Measurements from ENCODE around the gene PTPN14. TPM values are rescaled to one million over a fixed set of nuclear protein-coding genes. Genes with fewer than 3 reads are reported as not detected.

The PTPN14 gene
- total RNA-seq, 4 donors from 2014 or later, result 59.4 to 118 (median 66.1) TPM

GRCh38 chr1:214473387-214473786 lies 78.0 kb downstream of the PTPN14 start:
- WGBS, 2 donors, result 87 to 88% methylated on average over 1 of the region's 1 CpG
- TF ChIP-seq POLR2A (IDR thresholded peaks at IDR 0.05) (no peak), CTCF (IDR thresholded peaks at IDR 0.05) (no peak)
- DNase-seq (ENCODE audit: low spot score in 2 of 2), result no peak
- H3K4me3 ChIP-seq (ENCODE audit: low read depth, poor library complexity, severe bottlenecking), result no peak overlapping the region
- intact Hi-C loops (cut with DNase I; ENCODE audit: low total_unique reads), result no loop called here

- no peak overlapping the region for H3K4me3 ChIP-seq (ENCODE audit: low read depth, poor library complexity, severe bottlenecking)
- DNase-seq (ENCODE audit: low spot score in 2 of 2), result no peak
- no peak for TF ChIP-seq CTCF (IDR thresholded peaks at IDR 0.05)
- TF ChIP-seq POLR2A (IDR thresholded peaks at IDR 0.05), result no peak
- intact Hi-C loops (cut with DNase I; ENCODE audit: low total_unique reads), result no loop called here
These were observed 79.0 kb downstream of the PTPN14 start for GRCh38 chr1:214472364-214472763.

- 71 to 76% methylated on average over 2 of the region's 2 CpGs for WGBS, 2 donors
- TF ChIP-seq CTCF (IDR thresholded peaks at IDR 0.05), result no peak
- no peak for TF ChIP-seq POLR2A (IDR thresholded peaks at IDR 0.05)
- intact Hi-C loops (cut with DNase I; ENCODE audit: low total_unique reads), result no loop called here
- no peak for DNase-seq (ENCODE audit: low spot score in 2 of 2)
- no peak overlapping the region for H3K4me3 ChIP-seq (ENCODE audit: low read depth, poor library complexity, severe bottlenecking)
These were observed 79.9 kb downstream of the PTPN14 start for GRCh38 chr1:214471458-214471857.

- TF ChIP-seq POLR2A (IDR thresholded peaks at IDR 0.05), result no peak
- no peak for TF ChIP-seq CTCF (IDR thresholded peaks at IDR 0.05)
- 95 to 97% methylated on average over 3 of the region's 3 CpGs for WGBS, 2 donors
- H3K4me3 ChIP-seq (ENCODE audit: low read depth, poor library complexity, severe bottlenecking), result no peak overlapping the region
- DNase-seq (ENCODE audit: low spot score in 2 of 2), result no peak
- intact Hi-C loops (cut with DNase I; ENCODE audit: low total_unique reads), result no loop called here
These were observed 81.3 kb downstream of the PTPN14 start for GRCh38 chr1:214470132-214470531.

GRCh38 chr1:214469290-214469689 lies 82.1 kb downstream of the PTPN14 start:
- TF ChIP-seq CTCF (IDR thresholded peaks at IDR 0.05), result no peak
- TF ChIP-seq POLR2A (IDR thresholded peaks at IDR 0.05), result no peak
- DNase-seq (ENCODE audit: low spot score in 2 of 2), result no peak
- no peak overlapping the region for H3K4me3 ChIP-seq (ENCODE audit: low read depth, poor library complexity, severe bottlenecking)
- intact Hi-C loops (cut with DNase I; ENCODE audit: low total_unique reads), result no loop called here
- WGBS, 2 donors, result 97 to 98% methylated on average over 1 of the region's 1 CpG

GRCh38 chr1:214467078-214467585 lies 84.3 kb downstream of the PTPN14 start:
- TF ChIP-seq CTCF (IDR thresholded peaks at IDR 0.05) (no peak), POLR2A (IDR thresholded peaks at IDR 0.05) (no peak)
- intact Hi-C loops (cut with DNase I; ENCODE audit: low total_unique reads), result no loop called here
- DNase-seq (ENCODE audit: low spot score in 2 of 2), result no peak
- no peak overlapping the region for H3K4me3 ChIP-seq (ENCODE audit: low read depth, poor library complexity, severe bottlenecking)
- WGBS, 2 donors, result 56 to 61% methylated on average over 1 of the region's 1 CpG

Measured in lower leg skin (tissue), 4 donors.